GM19238 (cell line): Measurements from ENCODE around the gene NOPCHAP1.
A peak's percentile ranks its signal among the peaks of the same experiment; 100 is the strongest.
"Not testable (repeated sequence)": the region's sequence is repeated elsewhere in the genome, so short reads cannot be mapped to it uniquely, and the experiment has no call there.

Experiments
- DNase-seq: peaks from one replicate; pipeline ENCODE4 v3.0.0; 2011; ENCODE audit warnings: low spot score; ENCODE audit not compliant: insufficient read length

Gene NOPCHAP1, protein sequence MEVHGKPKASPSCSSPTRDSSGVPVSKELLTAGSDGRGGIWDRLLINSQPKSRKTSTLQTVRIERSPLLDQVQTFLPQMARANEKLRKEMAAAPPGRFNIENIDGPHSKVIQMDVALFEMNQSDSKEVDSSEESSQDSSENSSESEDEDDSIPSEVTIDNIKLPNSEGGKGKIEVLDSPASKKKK

DNA sequence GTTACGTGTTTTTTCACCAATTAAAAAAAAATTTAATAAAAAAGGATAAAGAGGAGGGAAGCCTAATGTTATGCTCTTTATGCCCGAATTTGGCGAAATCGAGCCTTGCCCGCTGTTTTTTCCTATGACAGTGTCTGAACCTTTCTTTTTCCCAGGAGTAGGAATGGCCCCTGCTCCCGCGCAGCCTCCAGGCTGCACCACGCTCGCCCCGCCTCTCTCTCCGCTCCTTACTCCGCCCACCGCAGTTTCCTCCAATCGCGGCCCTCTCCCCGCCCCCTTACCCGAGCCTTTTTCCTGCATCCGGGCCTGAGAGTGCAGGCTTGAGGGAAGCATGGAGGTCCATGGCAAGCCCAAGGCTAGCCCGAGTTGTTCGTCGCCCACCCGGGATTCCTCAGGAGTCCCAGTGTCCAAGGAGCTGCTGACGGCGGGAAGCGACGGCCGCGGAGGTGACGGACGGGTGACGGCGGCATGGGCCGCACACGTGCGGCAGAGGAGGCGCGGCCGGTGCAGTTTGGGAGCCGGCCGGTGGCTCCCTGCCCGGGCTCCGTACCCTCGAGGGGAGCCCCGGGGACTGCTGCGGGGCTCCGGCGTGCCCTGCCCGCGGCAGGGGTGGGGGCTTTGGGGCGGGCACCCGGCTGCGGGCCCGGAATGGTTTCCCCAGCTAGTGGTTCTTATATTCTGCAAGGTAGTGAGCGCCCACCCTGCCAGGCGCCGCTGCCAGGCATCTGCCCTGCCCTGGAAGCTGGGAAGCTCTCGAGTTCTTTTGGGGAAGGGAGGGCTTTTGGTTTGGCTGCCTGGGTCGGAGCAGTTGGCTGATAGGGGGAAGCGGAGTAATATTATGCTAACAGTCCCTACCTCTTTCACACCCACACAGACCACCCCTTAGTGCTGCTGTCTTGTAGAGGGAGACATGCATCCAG lies at the start of gene NOPCHAP1:
Gene NOPCHAP1 (plus strand): TSS at position 295 of the 920 bp plus-strand sequence. CDS start 37 bp downstream, at position 332.
- peak; percentile 78 for DNase-seq

- no peak for DNase-seq
Measured at GRCh38 chr12:104938371-104938770, 47.7 kb upstream of the NOPCHAP1 start.

DNA sequence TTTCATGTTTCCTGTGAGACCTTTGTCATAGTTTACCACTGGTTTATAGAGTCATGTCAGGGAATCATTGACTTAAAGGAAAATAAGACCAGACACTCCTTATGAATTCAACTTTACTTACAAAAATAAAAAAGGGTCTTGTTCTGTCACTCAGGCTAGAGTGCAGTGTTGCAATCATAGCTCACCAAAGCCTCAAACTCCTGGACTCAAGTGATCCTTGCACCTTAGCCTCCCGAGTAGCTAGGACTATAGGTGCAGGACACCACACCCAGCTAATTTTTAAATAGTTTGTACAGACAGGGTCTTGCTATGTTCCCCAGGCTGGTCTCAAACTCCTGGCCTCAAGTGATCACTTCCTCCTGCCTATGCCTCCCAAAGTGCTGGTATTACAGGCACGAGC lies 47.0 kb upstream of the NOPCHAP1 start:
- DNase-seq = no peak

DNA sequence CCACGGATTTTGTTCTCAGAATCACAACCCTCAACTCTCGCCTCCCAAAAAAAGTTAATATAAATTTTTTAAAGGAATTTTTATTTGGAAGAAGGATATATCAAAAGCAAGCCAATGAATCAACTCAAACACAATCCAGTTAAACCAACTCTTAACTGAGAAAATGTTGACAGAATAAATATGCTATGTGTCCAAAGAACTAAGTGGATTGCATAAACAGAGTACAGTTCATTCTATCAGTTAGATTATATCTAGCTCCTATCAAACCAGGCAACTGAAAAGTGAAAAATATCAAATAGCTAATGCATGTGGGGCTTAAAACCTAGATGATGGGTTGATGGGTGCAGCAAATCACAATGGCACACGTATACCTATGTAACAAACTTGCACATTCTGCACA lies 44.7 kb upstream of the NOPCHAP1 start:
- DNase-seq = no peak

GRCh38 chr12:104942075-104942474 lies 44.0 kb upstream of the NOPCHAP1 start:
- DNase-seq = no peak

DNA sequence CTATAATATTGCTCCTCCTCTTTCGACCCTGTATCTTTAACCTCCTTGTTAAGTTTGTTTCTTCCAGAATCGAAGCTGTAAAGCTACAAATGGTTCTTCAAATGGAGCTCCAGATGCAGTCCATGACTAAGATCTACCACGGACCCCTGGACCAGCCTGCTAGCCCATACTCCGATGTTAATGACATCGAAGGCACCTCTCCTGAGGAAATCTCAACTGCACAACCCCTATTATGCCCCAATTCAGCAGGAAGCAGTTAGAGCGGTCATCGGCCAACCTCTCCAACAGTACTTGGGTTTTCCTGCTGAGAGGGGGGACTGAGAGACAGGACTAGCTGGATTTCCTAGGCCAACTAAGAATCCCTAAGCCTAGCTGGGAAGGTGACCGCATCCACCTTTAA lies 42.7 kb upstream of the NOPCHAP1 start:
- DNase-seq = not testable (repeated sequence)

DNA sequence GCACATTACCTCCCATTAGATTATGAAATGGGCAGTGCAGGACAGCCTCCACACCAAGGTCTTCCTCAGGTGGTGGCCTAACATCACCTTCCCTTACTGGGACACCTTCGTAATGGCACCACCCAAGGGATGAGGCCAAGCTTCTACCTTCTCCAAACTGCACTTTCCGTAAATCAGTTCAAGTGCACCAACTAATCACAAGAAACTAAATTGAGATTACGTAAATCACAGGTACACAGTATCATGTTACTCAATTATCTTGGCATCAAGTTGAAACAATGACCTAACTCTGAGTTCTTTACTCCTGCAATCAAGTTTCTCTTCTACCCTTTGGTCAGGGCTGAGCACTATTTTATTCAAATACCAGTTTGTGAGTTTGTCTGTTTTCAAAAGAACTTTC lies 41.9 kb upstream of the NOPCHAP1 start:
- no peak for DNase-seq

DNA sequence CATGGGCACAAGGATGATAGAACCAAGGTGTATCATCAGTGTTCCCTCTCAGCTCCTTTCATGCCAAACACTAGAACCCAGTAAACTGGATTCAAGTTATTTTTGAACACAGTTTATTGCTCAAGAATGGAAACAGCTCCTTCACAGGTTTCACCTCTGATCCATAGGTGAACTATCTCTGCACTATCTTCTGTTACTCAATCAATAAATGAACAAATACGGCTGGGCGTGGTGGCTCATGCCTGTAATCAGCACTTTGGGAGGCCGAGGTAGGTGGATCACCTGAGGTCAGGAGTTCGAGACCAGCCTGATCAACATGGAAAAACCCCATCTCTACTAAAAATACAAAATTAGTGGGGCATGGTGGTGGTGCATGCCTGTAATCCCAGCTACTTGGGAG lies 37.4 kb upstream of the NOPCHAP1 start:
- not testable (repeated sequence) for DNase-seq

GRCh38 chr12:104951759-104952509 lies 34.2 kb upstream of the NOPCHAP1 start:
- DNase-seq = no peak

DNA sequence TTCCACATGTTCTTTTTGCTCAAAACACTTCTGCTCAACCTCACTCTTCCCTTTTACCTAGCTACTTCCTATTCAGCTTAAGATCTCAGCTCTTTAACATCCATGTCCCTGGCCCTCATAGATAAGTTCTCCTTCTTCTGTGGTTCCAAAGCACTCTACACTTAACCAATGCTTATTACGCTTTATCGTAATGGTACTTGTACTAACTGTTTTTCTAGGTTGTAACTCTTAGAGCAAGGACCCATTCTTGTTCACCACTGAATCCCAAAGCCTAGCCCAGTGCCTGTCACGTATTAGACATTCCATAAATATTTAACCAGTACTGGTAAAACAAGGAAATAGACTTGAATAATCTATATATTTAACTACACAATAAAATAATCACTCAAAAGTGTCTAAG lies 33.3 kb upstream of the NOPCHAP1 start:
- no peak for DNase-seq

- DNase-seq = no peak
Measured at GRCh38 chr12:104953323-104953722, 32.8 kb upstream of the NOPCHAP1 start.

DNA sequence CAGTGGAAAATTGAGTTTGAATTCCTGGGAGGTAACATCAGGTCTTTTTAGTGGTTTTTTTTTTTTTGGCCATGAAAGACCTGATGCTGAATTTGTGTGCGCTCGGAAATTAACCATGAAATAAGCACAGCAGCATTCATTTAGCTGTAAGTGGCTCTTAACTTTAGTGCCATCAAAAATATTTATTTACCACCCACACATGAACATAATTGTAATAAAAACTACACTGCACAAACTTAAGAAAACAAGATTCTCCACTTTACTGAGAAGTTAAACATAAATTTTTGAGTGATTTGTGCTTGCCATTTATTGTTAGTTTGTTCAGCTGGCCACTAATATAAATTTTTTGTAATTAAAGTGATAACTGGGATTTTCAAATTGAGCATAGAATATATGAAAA lies 30.4 kb upstream of the NOPCHAP1 start:
- DNase-seq = no peak

DNA sequence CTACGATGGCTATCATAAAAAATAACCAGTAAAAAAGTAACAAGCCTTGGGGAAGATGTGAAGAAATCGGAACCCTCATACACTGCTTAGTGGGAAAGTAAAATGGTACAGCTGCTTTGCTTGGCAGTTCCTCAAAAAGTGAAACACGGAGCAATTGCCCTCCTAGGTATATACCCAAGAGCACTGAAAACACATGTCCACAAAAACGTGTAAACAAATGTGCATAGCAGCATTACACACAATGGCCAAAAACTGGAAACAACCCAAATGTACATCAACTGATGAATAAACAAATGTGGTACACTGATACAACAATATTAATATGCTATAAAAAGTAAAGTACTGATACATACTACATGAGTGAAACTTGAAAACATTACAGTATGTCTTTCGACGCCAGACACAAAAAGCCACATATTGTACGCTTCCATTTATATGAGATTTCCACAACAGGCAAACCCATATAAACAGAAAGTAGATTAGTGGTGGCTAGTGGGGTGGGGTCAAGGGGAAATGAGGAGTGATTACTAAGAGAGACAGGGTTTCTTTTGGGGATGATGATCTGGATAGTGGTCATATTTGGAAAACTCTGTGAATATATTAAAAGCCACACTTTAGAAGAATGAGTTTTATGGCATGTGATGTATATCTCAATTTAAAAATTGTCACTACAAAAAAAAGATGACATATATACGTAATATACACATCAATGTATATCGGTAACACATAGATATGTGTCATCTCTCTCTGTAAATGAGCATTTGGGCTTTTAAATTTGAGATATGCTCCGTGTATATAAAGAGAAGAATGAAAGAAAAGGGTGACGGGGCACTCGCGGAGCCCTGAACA lies 29.0 kb upstream of the NOPCHAP1 start:
- no peak for DNase-seq

- DNase-seq = peak; percentile 29
Measured at GRCh38 chr12:104957719-104958000, 28.5 kb upstream of the NOPCHAP1 start.

DNA sequence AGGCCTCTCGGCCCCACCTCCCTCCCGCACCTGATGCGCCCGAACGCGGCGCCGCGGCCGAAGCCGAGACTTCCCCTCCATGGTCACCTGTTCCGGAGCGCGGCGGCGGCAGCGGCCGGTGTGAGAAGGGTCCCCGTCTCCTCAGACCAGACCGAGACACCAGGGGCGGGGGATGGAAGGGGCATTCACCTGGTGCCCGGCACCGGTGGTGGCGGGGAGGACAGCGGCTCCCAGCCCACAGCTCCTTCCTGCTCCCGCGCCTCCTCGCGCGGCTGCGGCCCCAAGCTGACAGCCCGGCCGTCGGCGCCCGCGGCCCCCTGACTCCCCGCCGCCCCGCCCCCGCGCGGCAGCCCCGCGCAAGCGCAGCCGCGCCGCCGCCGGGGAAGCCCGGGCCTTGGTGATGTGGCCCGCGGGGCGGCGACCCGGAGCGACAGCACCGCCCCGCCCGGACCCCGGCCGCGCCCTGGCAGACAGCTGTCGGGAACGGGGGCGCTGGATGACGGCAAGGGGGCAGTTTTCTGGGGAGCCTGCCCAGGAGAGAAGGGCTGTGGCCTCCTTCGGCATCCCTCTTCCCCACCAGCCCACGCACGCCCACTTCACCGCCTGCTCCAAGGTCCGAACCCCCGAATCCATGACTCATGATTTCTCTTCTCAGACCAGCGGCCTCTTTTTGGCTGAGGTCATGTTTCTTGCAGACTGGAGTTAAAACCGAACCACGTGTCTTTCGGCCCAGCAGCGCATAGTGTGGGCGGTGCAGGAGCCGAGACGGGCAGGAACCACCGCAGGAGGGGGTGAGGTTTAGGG lies 27.9 kb upstream of the NOPCHAP1 start, which contains the start of gene SLC41A2:
Gene SLC41A2 (minus strand): TSS at position 290 of the 804 bp plus-strand sequence. CDS start 29,763 bp downstream, outside the sequence.
- peak; percentile 86 for DNase-seq

DNA sequence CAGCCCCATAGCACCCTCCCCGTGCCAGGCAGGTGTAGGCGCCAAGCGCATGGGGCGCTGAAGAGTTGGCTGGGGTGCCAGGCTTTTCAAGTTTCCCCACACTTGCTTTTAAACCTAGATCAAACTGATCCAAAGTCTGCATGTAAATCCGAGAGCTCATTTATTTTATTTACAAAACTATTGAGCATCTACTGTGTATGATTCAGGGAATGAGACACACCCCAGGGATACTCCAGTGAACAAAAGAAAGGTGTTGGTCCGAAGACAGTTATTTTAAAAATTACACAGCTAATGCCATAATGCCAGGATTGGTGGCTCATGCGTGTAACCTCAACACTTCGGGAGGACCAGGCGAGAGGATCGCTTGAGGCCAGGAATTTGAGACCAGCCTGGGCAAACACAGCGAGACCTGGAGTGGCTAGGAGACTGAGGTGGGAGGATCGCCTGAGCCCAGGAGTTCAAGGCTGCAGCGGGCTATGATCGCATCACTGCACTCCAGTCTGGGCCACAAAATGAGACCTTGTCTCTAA lies 27.2 kb upstream of the NOPCHAP1 start:
- DNase-seq = no peak

DNA sequence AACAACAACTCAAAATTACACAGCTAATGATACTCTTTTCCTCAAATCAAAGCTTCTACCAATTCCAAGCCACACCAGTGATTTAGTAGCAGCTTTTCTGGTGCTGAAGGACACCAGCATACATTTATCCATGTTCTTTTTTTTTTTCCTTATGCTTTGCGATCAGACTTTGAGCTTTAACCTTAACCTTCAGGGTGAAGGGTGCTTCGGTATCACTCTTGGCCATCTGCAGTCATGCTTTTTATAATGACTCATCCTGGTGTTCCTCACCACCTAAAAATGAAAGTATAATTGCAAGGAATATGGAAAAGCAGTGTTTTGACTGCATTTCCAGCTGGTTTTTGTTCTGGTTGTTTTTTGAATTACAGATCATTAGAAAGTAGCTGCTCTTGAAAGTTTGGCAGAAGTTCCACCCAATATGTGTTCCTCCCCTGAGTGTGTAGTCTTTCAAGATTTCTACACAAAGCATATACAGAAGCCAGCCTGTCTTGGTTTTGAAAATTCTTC lies 26.7 kb upstream of the NOPCHAP1 start:
- DNase-seq = no peak

- no peak for DNase-seq
Measured at GRCh38 chr12:104960464-104960863, 25.7 kb upstream of the NOPCHAP1 start.

GRCh38 chr12:104963757-104964156 lies 22.4 kb upstream of the NOPCHAP1 start:
- no peak for DNase-seq
